HCT116 (cell line): ENCODE measurements around the gene ABHD4. TPM values are rescaled to one million over a fixed set of nuclear protein-coding genes. Genes with fewer than 3 reads are reported as not detected.

Experiments
- ATAC-seq: fragments of 200-7000 bp; cut with Tn5 transposase; 2 replicates; pipeline ENCODE4 v1.9.1; 2020; ENCODE audit warnings: mild to moderate bottlenecking, moderate library complexity
- BruUV-seq: library from RNA; stranded (reverse); fragments of 400-500 nt; replicated peaks from 2 replicates; lab custom pipeline; 2021; lab: Mats Ljungman, UMichigan
- CTCF ChIA-PET: fragments of 300-600 bp; sonication (Branson Sonifier 250); formaldehyde crosslinking; loops from one replicate; lab custom pipeline; 2021; ENCODE audit warnings: antibody characterized with exemption; lab: Charles Lee
- POLR2A ChIA-PET: fragments of 300-600, 350-600 bp; sonication (Branson Sonifier 250); formaldehyde crosslinking; loops from one replicate; lab custom pipeline; 2021; ENCODE audit warnings: antibody characterized with exemption; lab: Charles Lee
- RAD21 ChIA-PET, 2 experiments: fragments of 300-600 bp; sonication (Branson Sonifier 250); formaldehyde crosslinking; loops; one replicate each; lab custom pipeline; 2023; ENCODE audit warnings: low total read pairs in 2 of 2; ENCODE audit not compliant: uncharacterized antibody in 2 of 2, unreplicated experiment in 2 of 2, low non-redundant PET in 1 of 2; lab: Charles Lee
- DNase-seq: peaks from one replicate; pipeline ENCODE4 v3.0.0-alpha.2; 2010; ENCODE audit warnings: low read depth, low spot score
- H2AFZ ChIP-seq: fragments of 200-600 bp; shearing (Covaris generic), sonication (generic); 2 replicates; pipeline ENCODE4 v1.6.1; 2017; ENCODE audit warnings: low read depth, mixed run types, mixed read lengths, antibody characterized with exemption, low read length; ENCODE audit not compliant: poor library complexity, severe bottlenecking
- H3K27ac ChIP-seq: 2 replicates; pipeline ENCODE4 v1.5.1; 2012; ENCODE audit warnings: low read depth, low read length
- H3K27me3 ChIP-seq: fragments of 200-600 bp; sonication (generic); 2 replicates; pipeline ENCODE4 v1.6.1; 2016; ENCODE audit warnings: mixed run types, low read length, mixed read lengths; ENCODE audit not compliant: insufficient read depth
- H3K36me3 ChIP-seq, 2 experiments: fragments of 200-500 bp in 1 of 2; fragments of 200-600 bp in 1 of 2; sonication (Bioruptor generic) in 1 of 2; sonication (generic) in 1 of 2; 2 replicates each; pipeline versions ENCODE4 v1.5.1 to v1.6.1; 2014 to 2016; ENCODE audit warnings: low read length in 2 of 2, inconsistent platforms in 1 of 2, mixed read lengths in 1 of 2, mixed run types in 1 of 2; ENCODE audit not compliant: insufficient read depth in 2 of 2, control insufficient read depth in 1 of 2
- H3K4me1 ChIP-seq, 2 experiments: fragments of 200-600 bp in 1 of 2; sonication (generic) in 1 of 2; 2 replicates each; pipeline versions ENCODE4 v1.5.1 to v1.6.1; 2012 to 2017; ENCODE audit warnings: low read length in 2 of 2, inconsistent platforms in 1 of 2, mild to moderate bottlenecking in 1 of 2, mixed read lengths in 1 of 2, mixed run types in 1 of 2, moderate library complexity in 1 of 2; ENCODE audit not compliant: insufficient read depth in 2 of 2, control insufficient read depth in 1 of 2
- H3K4me2 ChIP-seq: fragments of 200-600 bp; sonication (generic); 2 replicates; pipeline ENCODE4 v1.6.1; 2017; ENCODE audit warnings: mixed run types, low read length, mixed read lengths
- H3K4me3 ChIP-seq, 2 experiments: fragments of 200-600 bp in 1 of 2; sonication (generic) in 1 of 2; replicated peaks in 1 of 2; 2 replicates each; pipeline ENCODE4 v1.5.1; 2011 to 2016; ENCODE audit warnings: low read length in 2 of 2, control low read depth in 1 of 2, low read depth in 1 of 2, mild to moderate bottlenecking in 1 of 2, mixed read lengths in 1 of 2, mixed run types in 1 of 2
- H3K79me2 ChIP-seq: fragments of 200-600 bp; sonication (generic); 2 replicates; pipeline ENCODE4 v1.6.1; 2017; ENCODE audit warnings: mild to moderate bottlenecking, mixed run types, low read length, moderate library complexity, mixed read lengths; ENCODE audit not compliant: insufficient read depth
- H3K9ac ChIP-seq: fragments of 200-600 bp; sonication (generic); 2 replicates; pipeline ENCODE4 v1.6.1; 2016; ENCODE audit warnings: low read length, mixed read lengths
- H3K9me2 ChIP-seq: fragments of 200-600 bp; sonication (generic), shearing (Covaris generic); 2 replicates; pipeline ENCODE4 v1.6.1; 2017; ENCODE audit warnings: mixed run types, mild to moderate bottlenecking, moderate library complexity; ENCODE audit not compliant: insufficient read depth
- H3K9me3 ChIP-seq, 2 experiments: fragments of 200-500 bp in 1 of 2; fragments of 200-600 bp in 1 of 2; sonication (Bioruptor generic) in 1 of 2; sonication (generic) in 1 of 2; 2 replicates each; pipeline ENCODE4 v1.6.1; 2014 to 2017; ENCODE audit warnings: low read length in 2 of 2, mixed read lengths in 2 of 2, inconsistent platforms in 1 of 2, low read depth in 1 of 2, mild to moderate bottlenecking in 1 of 2, mixed run types in 1 of 2, moderate library complexity in 1 of 2; ENCODE audit not compliant: control insufficient read depth in 1 of 2, insufficient read depth in 1 of 2
- H4K20me1 ChIP-seq: fragments of 200-600 bp; sonication (generic), shearing (Covaris generic); 2 replicates; pipeline ENCODE4 v1.6.1; 2017; ENCODE audit warnings: mixed run types, mild to moderate bottlenecking, moderate library complexity; ENCODE audit not compliant: insufficient read depth
- CBX3 ChIP-seq: IDR thresholded peaks from 2 replicates; pipeline ENCODE4 v1.6.1; 2012; ENCODE audit warnings: low read depth
- CTCF ChIP-seq, 3 experiments: fragments of 200-600 bp in 1 of 3; sonication (generic) in 1 of 3; IDR thresholded peaks in 2 of 3; conservative IDR thresholded peaks in 1 of 3; 2 replicates each; pipeline ENCODE4 v1.5.1; 2012 to 2017; ENCODE audit warnings: low read depth in 2 of 3, low read length in 2 of 3, antibody characterized with exemption in 1 of 3, borderline replicate concordance in 1 of 3, control low read depth in 1 of 3, mild to moderate bottlenecking in 1 of 3, mixed read lengths in 1 of 3, mixed run types in 1 of 3, moderate library complexity in 1 of 3; ENCODE audit not compliant: insufficient read depth in 1 of 3
- EGR1 ChIP-seq: IDR thresholded peaks from 2 replicates; pipeline ENCODE4 v1.6.1; 2012; ENCODE audit warnings: low read depth
- EZH2 ChIP-seq: fragments of 200-600 bp; sonication (generic); IDR thresholded peaks from 2 replicates; pipeline ENCODE4 v1.6.1; 2017; ENCODE audit warnings: antibody characterized with exemption, mixed run types
- EZH2phosphoT487 ChIP-seq: fragments of 200-600 bp; IDR thresholded peaks from 2 replicates; pipeline ENCODE4 v1.6.1; 2018; ENCODE audit warnings: antibody characterized with exemption, borderline replicate concordance
- RAD21 ChIP-seq: IDR thresholded peaks from 2 replicates; pipeline ENCODE4 v1.6.1; 2012; ENCODE audit warnings: low read depth, mild to moderate bottlenecking
- REST ChIP-seq: IDR thresholded peaks from 2 replicates; pipeline ENCODE4 v1.6.1; 2012; ENCODE audit warnings: low read depth
- SIN3A ChIP-seq: IDR thresholded peaks from 2 replicates; pipeline ENCODE4 v1.6.1; 2012; ENCODE audit warnings: low read depth
- SRF ChIP-seq: IDR thresholded peaks from 2 replicates; pipeline ENCODE4 v1.6.1; 2012; ENCODE audit warnings: low read depth
- TCF7L2 ChIP-seq: IDR thresholded peaks from 2 replicates; pipeline ENCODE4 v1.7.0; 2011; ENCODE audit warnings: borderline replicate concordance, inconsistent platforms; ENCODE audit not compliant: insufficient read depth, insufficient read length; ENCODE audit errors: extremely low read depth
- YY1 ChIP-seq: IDR thresholded peaks from 2 replicates; pipeline ENCODE4 v1.6.1; 2011; ENCODE audit warnings: low read length, low read depth, moderate library complexity, mild to moderate bottlenecking; ENCODE audit not compliant: insufficient replicate concordance; ENCODE audit errors: extremely low read depth
- ZNF274 ChIP-seq: fragments of 200-500 bp; sonication (Bioruptor generic); IDR thresholded peaks from 2 replicates; pipeline ENCODE4 v1.6.1; 2014; ENCODE audit warnings: mild to moderate bottlenecking, low read depth, low read length, inconsistent platforms
- intact Hi-C: fragments of 100-400 bp; cut with micrococcal nuclease; formaldehyde crosslinking; loops from 2 replicates; pipeline ENCODE4 v1.10.0; 2022
- total RNA-seq: library from RNA; stranded (reverse); gene quantifications from one replicate; pipeline ENCODE4 v1.2.1, GENCODE V29; 2021; ENCODE audit not compliant: unreplicated experiment
- TF ChIP-seq, protein P1 (sequence below): IDR thresholded peaks from 2 replicates; pipeline ENCODE4 v1.6.1; 2011; ENCODE audit warnings: mild to moderate bottlenecking, low read length, moderate library complexity; ENCODE audit not compliant: insufficient replicate concordance; ENCODE audit errors: extremely low read depth
- TF ChIP-seq, protein P2 (sequence below): IDR thresholded peaks from 2 replicates; pipeline ENCODE4 v1.6.1; 2012

ABHD4 gene
- total RNA-seq, 1 experiment from 2014 or later: 9.4 TPM

DNA sequence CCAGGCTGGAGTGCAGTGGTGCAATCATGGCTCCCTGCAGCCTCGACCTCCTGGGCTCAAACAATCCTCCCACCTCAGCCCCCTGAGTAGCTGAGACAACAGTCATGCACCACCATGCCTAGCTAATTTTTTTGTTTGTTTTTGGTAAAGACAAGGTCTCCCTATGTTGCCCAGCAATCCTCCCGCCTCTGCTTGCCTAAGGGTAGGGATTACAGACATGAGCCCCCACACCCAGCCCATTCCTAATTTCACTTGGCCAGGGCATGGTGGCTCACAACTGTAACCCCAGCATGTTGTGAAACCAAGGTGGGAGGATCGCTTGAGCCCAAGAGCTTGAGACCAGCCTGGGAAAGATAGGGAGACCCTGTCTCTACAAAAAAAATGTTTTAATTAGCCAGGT is 18.2 kb upstream of the ABHD4 start (continued):
- TF ChIP-seq, protein P1, sequence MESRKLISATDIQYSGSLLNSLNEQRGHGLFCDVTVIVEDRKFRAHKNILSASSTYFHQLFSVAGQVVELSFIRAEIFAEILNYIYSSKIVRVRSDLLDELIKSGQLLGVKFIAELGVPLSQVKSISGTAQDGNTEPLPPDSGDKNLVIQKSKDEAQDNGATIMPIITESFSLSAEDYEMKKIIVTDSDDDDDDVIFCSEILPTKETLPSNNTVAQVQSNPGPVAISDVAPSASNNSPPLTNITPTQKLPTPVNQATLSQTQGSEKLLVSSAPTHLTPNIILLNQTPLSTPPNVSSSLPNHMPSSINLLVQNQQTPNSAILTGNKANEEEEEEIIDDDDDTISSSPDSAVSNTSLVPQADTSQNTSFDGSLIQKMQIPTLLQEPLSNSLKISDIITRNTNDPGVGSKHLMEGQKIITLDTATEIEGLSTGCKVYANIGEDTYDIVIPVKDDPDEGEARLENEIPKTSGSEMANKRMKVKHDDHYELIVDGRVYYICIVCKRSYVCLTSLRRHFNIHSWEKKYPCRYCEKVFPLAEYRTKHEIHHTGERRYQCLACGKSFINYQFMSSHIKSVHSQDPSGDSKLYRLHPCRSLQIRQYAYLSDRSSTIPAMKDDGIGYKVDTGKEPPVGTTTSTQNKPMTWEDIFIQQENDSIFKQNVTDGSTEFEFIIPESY: no peak
- no peak for TF ChIP-seq ZNF274

GRCh38 chr14:22580625-22581024 is 17.5 kb upstream of the ABHD4 start:
- H3K4me2 ChIP-seq: no peak overlapping the region
- no peaks in the 10 kb centered on the region for H3K27me3 ChIP-seq
- intact Hi-C loops: no loop called here
- CTCF ChIA-PET: interaction anchor here (1.3 kb wide), 1 partner anchor 21 kb away, joined by 3 read pairs; no protein-coding TSS in a partner anchor
- RAD21 ChIA-PET: no interaction called here
- peaks cover 0 to 3% of the 10 kb centered on the region in 2 experiments; a peak in 1 of 4 replicates for H3K36me3 ChIP-seq
- H3K79me2 ChIP-seq: peaks cover 94% of the 10 kb centered on the region
- no peaks in the 10 kb centered on the region for H3K9me2 ChIP-seq
- DNase-seq (no peak), ATAC-seq (no peak)
- BruUV-seq: no TSS peak
- H3K9me3 ChIP-seq: no peaks in the 10 kb centered on the region
- no peak overlapping the region for H3K27ac ChIP-seq
- H4K20me1 ChIP-seq: peaks cover 9% of the 10 kb centered on the region; the same call in 1 of the 2 replicates
- no peak overlapping the region for H3K4me3 ChIP-seq
- POLR2A ChIA-PET: no interaction called here
- H3K9ac ChIP-seq: no peak overlapping the region
- H3K4me1 ChIP-seq: no peaks in the 10 kb centered on the region
- H2AFZ ChIP-seq: no peak overlapping the region
- TF ChIP-seq CTCF (IDR thresholded peaks at IDR 0.05 in 2 of 3, conservative IDR thresholded peaks at IDR 0.05 in 1 of 3; ENCODE audit: borderline replicate concordance in 1 of 3, insufficient read depth in 1 of 3, low read depth in 2 of 3, low read length in 2 of 3) (no peak), EGR1 (no peak), CBX3 (no peak), SIN3A (no peak), YY1 (no peak), EZH2 (no peak), REST (no peak), SRF (no peak), RAD21 (no peak), TCF7L2 (no peak), EZH2phosphoT487 (no peak), ZNF274 (no peak)
- TF ChIP-seq, protein P2, sequence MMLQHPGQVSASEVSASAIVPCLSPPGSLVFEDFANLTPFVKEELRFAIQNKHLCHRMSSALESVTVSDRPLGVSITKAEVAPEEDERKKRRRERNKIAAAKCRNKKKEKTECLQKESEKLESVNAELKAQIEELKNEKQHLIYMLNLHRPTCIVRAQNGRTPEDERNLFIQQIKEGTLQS: no peak
- TF ChIP-seq, protein P1: no peak
